Measurements from ENCODE around the gene SLC8A1.

- no peak for TF ChIP-seq CTCF (conservative IDR thresholded peaks at IDR 0.05; ENCODE audit: low read length)
- TF ChIP-seq EZH2phosphoT487 (IDR thresholded peaks at IDR 0.05; ENCODE audit: borderline replicate concordance) = no peak
Measured at GRCh38 chr2:40318921-40319320, 133.0 kb downstream of the SLC8A1 start.
